ENCODE results near the gene UTP20. TPM values are rescaled to one million over a fixed set of nuclear protein-coding genes. Genes with fewer than 3 reads are reported as not detected.

The UTP20 gene
- total RNA-seq, 3 donors from 2014 or later: 12.5 to 24.4 (median 17.0) TPM

DNA sequence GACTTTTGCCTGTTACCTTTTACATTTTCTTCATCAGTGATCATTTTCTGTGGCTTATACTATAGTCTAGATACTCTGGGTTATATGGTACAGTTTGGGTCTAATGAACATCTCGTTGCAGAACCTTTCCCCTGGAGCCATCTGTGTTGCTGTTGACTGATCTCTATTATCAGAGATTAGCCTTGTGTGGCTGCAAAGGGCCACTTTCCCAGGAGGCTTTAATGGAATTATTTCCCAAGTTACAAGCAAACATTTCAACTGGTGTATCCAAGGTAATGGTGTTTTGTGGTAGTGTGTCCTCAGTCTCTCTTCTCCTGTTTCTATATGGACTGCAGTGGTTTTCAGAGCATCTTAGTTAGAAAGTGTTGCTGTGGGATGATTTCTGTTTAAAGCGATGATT lies 25.9 kb downstream of the UTP20 start:
- DNase-seq (ENCODE audit: low spot score in 2 of 2): no peak
- no peak overlapping the region for H3K4me3 ChIP-seq
- no peaks in the 10 kb centered on the region for H3K9me3 ChIP-seq
- intact Hi-C loops (cut with DNase I; ENCODE audit: low total_unique reads): no loop called here
- H3K27ac ChIP-seq: no peak overlapping the region
- no peaks in the 10 kb centered on the region for H3K4me1 ChIP-seq
- H3K36me3 ChIP-seq: no peaks in the 10 kb centered on the region
- TF ChIP-seq POLR2AphosphoS5 (IDR thresholded peaks at IDR 0.05): no peak
- TF ChIP-seq POLR2A (IDR thresholded peaks at IDR 0.05): no peak
- TF ChIP-seq, protein P1, sequence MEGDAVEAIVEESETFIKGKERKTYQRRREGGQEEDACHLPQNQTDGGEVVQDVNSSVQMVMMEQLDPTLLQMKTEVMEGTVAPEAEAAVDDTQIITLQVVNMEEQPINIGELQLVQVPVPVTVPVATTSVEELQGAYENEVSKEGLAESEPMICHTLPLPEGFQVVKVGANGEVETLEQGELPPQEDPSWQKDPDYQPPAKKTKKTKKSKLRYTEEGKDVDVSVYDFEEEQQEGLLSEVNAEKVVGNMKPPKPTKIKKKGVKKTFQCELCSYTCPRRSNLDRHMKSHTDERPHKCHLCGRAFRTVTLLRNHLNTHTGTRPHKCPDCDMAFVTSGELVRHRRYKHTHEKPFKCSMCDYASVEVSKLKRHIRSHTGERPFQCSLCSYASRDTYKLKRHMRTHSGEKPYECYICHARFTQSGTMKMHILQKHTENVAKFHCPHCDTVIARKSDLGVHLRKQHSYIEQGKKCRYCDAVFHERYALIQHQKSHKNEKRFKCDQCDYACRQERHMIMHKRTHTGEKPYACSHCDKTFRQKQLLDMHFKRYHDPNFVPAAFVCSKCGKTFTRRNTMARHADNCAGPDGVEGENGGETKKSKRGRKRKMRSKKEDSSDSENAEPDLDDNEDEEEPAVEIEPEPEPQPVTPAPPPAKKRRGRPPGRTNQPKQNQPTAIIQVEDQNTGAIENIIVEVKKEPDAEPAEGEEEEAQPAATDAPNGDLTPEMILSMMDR (IDR thresholded peaks at IDR 0.05): no peak
- H3K27me3 ChIP-seq: no peaks in the 10 kb centered on the region

DNA sequence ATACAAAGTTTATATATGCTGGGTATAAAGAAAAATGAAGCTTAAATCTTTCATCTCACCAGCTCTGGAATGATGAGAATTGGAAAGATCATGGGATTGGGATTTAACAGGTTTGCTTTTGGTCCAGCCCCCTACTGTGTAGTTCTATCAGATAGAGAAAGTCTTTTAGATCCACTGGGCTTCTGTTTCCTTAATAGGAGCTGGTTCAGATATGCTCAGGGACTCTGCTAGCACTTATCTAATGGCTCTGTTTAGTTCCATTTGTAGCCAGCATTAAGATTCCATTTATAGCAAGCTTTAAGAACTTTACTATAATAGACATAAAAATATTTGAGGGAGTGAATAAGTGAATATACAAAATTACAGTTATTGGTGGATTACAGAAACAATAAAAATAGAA lies 42.6 kb downstream of the UTP20 start:
- no peaks in the 10 kb centered on the region for H3K9me3 ChIP-seq
- TF ChIP-seq POLR2AphosphoS5 (IDR thresholded peaks at IDR 0.05): no peak
- TF ChIP-seq, protein P1 (IDR thresholded peaks at IDR 0.05): no peak
- no peak for TF ChIP-seq POLR2A (IDR thresholded peaks at IDR 0.05)
- no peak for DNase-seq (ENCODE audit: low spot score in 2 of 2)
- no peaks in the 10 kb centered on the region for H3K27me3 ChIP-seq
- H3K4me3 ChIP-seq: no peak overlapping the region
- no peaks in the 10 kb centered on the region for H3K4me1 ChIP-seq
- peaks cover 10% of the 10 kb centered on the region for H3K36me3 ChIP-seq
- H3K27ac ChIP-seq: no peak overlapping the region
- intact Hi-C loops (cut with DNase I; ENCODE audit: low total_unique reads): no loop called here

DNA sequence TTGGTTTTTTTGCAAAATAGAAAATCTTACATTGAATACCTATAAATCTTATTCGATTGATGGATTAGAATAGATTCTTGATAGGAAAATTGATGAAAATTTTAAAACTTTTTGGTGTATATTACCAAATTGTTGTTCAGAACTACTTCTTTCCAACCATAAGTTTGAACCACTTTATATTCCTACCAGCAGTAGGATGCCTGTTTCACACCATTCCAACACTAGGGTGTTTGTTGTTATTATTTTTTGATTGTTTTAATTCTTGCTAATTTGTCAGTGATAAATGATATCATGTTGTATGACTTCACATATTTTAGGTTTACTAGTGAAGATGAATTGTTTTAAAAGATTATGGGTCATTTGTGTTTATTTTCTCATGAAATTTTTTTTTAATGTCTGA lies 43.4 kb downstream of the UTP20 start:
- no peak overlapping the region for H3K27ac ChIP-seq
- no peak for DNase-seq (ENCODE audit: low spot score in 2 of 2)
- no peaks in the 10 kb centered on the region for H3K9me3 ChIP-seq
- H3K4me3 ChIP-seq: no peak overlapping the region
- TF ChIP-seq, protein P1 (IDR thresholded peaks at IDR 0.05): no peak
- TF ChIP-seq POLR2AphosphoS5 (IDR thresholded peaks at IDR 0.05) (no peak), POLR2A (IDR thresholded peaks at IDR 0.05) (no peak)
- H3K36me3 ChIP-seq: peaks cover 6% of the 10 kb centered on the region
- intact Hi-C loops (cut with DNase I; ENCODE audit: low total_unique reads): no loop called here
- H3K27me3 ChIP-seq: no peaks in the 10 kb centered on the region
- no peaks in the 10 kb centered on the region for H3K4me1 ChIP-seq

DNA sequence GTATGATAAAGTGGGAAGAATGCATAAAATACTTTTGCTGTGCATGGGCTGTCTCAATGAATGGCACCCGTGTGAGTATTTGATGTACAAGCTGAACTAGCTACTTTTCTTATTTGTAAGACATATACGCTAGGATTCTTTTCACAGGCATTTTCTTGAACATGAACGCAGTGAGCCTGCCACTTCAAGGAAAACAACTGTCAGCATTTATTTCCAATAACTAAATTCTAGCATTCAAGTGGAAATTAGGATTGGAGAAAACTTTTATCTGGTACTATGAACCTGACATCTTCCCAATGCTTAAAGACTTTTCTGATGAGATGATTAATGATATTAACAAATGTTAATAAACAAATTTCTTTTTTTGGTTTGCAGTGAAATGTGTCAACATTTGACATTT lies 45.7 kb downstream of the UTP20 start:
- no peak for TF ChIP-seq POLR2A (IDR thresholded peaks at IDR 0.05)
- no peak for TF ChIP-seq POLR2AphosphoS5 (IDR thresholded peaks at IDR 0.05)
- TF ChIP-seq, protein P1 (IDR thresholded peaks at IDR 0.05): no peak
- no peak for DNase-seq (ENCODE audit: low spot score in 2 of 2)

DNA sequence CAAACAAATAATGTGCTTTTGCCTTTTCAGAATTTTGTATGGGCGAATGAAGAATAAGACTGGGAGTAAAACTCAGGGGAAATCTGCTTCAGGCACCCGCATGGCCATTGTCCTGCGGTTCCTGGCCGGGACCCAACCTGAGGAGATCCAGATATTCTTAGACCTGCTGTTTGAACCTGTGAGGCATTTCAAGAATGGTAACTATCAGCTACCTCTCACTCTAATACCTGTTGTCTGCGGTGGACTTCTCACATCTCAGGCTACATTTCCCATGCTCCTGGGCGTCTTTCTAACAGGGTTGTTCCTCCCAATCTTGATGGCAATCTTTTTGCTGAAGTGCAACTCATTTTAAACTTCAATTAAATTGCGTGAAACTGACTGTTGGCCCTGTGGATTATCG lies 47.1 kb downstream of the UTP20 start:
- H3K36me3 ChIP-seq: no peaks in the 10 kb centered on the region

More for the DNA sequence above, 45.7 kb downstream of the UTP20 start:
- H3K27ac ChIP-seq: no peak overlapping the region
- intact Hi-C loops (cut with DNase I; ENCODE audit: low total_unique reads): no loop called here
- peaks cover 6% of the 10 kb centered on the region for H3K36me3 ChIP-seq
- H3K4me3 ChIP-seq: no peak overlapping the region
- H3K4me1 ChIP-seq: no peaks in the 10 kb centered on the region
- no peaks in the 10 kb centered on the region for H3K9me3 ChIP-seq
- no peaks in the 10 kb centered on the region for H3K27me3 ChIP-seq

More for the DNA sequence above, 47.1 kb downstream of the UTP20 start:
- no peak for DNase-seq (ENCODE audit: low spot score in 2 of 2)
- Histone ChIP-seq H3K4me3 (no peak overlapping the region), H3K4me1 (no peaks in the 10 kb centered on the region), H3K27ac (no peak overlapping the region), H3K9me3 (no peaks in the 10 kb centered on the region), H3K27me3 (no peaks in the 10 kb centered on the region)
- TF ChIP-seq, protein P1 (IDR thresholded peaks at IDR 0.05): no peak
- TF ChIP-seq POLR2A (IDR thresholded peaks at IDR 0.05) (no peak), POLR2AphosphoS5 (IDR thresholded peaks at IDR 0.05) (no peak)
- intact Hi-C loops (cut with DNase I; ENCODE audit: low total_unique reads): no loop called here
